GM12878 (cell line): ENCODE measurements around the gene ARHGAP22. TPM values are rescaled to one million over a fixed set of nuclear protein-coding genes. Genes with fewer than 3 reads are reported as not detected.

Experiments used
- ATAC-seq: fragments of 200-7000 bp; cut with Tn5 transposase; 3 replicates; pipeline ENCODE4 v1.9.1; 2020; ENCODE audit warnings: mild to moderate bottlenecking, moderate library complexity
- BruUV-seq: library from RNA; stranded (reverse); fragments of 400-500 nt; replicated peaks from 2 replicates; lab custom pipeline; 2021; lab: Mats Ljungman, UMichigan
- CTCF ChIA-PET: fragments of 300-600 bp; sonication (Branson Sonifier 250); formaldehyde crosslinking; extraction: SDS; loops from one replicate; lab custom pipeline; 2021; ENCODE audit warnings: inconsistent platforms; lab: Yijun Ruan, JAX
- POLR2A ChIA-PET: fragments of 350-600 bp; formaldehyde crosslinking; extraction: SDS; loops from one replicate; lab custom pipeline; 2021; ENCODE audit warnings: inconsistent platforms; lab: Charles Lee
- RAD21 ChIA-PET: fragments of 300-600 bp; sonication (Branson Sonifier 250); formaldehyde crosslinking; loops from one replicate; lab custom pipeline; 2023; ENCODE audit warnings: antibody characterized with exemption; ENCODE audit not compliant: unreplicated experiment; lab: Charles Lee
- SMC1A ChIA-PET: fragments of 300-600 bp; sonication (Branson Sonifier 250); formaldehyde crosslinking; loops from one replicate; lab custom pipeline; 2023; ENCODE audit not compliant: unreplicated experiment, uncharacterized antibody; lab: Charles Lee
- DNase-seq: peaks from one replicate; pipeline ENCODE4 v3.0.0-alpha.2; 2011; ENCODE audit warnings: low read depth, low spot score
- FAIRE-seq: peaks from 3 replicates; lab custom pipeline; 2011; peaks lifted over from hg19 to GRCh38; lab: Jason Lieb, UNC
- H2AFZ ChIP-seq: 2 replicates; pipeline ENCODE4 v1.6.0; 2011; ENCODE audit warnings: low read depth, low read length, control low read depth; ENCODE audit not compliant: control insufficient read depth
- H3K27ac ChIP-seq: 2 replicates; pipeline ENCODE4 v1.5.1; 2011; ENCODE audit warnings: control low read depth; ENCODE audit not compliant: control insufficient read depth, insufficient read depth
- H3K27me3 ChIP-seq, 2 experiments: replicated peaks in 1 of 2; 2 replicates each; pipeline versions ENCODE4 v1.6.0 to v1.6.1; 2011; ENCODE audit warnings: low read length in 1 of 2; ENCODE audit not compliant: control insufficient read depth in 2 of 2, insufficient read depth in 2 of 2
- H3K36me3 ChIP-seq, 2 experiments: 2 replicates each; pipeline ENCODE4 v1.5.1; 2011; ENCODE audit warnings: low read length in 1 of 2; ENCODE audit not compliant: control insufficient read depth in 2 of 2, insufficient read depth in 2 of 2
- H3K4me1 ChIP-seq: 2 replicates; pipeline ENCODE4 v1.6.1; 2011; ENCODE audit warnings: mild to moderate bottlenecking, low read length, moderate library complexity, mixed read lengths; ENCODE audit not compliant: control insufficient read depth, insufficient read depth
- H3K4me2 ChIP-seq: 2 replicates; pipeline ENCODE4 v1.6.0; 2011; ENCODE audit warnings: control low read depth; ENCODE audit not compliant: control insufficient read depth, insufficient read depth
- H3K4me3 ChIP-seq: fragments of 200-600 bp; sonication (generic); 2 replicates; pipeline ENCODE4 v1.5.1; 2016
- H3K79me2 ChIP-seq: 2 replicates; pipeline ENCODE4 v1.6.0; 2011; ENCODE audit warnings: low read length; ENCODE audit not compliant: control insufficient read depth, insufficient read depth
- H3K9ac ChIP-seq: 2 replicates; pipeline ENCODE4 v1.8.0; 2011; ENCODE audit warnings: low read length, control low read depth, mixed read lengths; ENCODE audit not compliant: control insufficient read depth, insufficient read depth
- H3K9me3 ChIP-seq: replicated peaks from 3 replicates; pipeline ENCODE4 v1.5.1; 2011; ENCODE audit warnings: mild to moderate bottlenecking, low read length; ENCODE audit not compliant: control insufficient read depth, insufficient read depth
- H4K20me1 ChIP-seq: 2 replicates; pipeline ENCODE4 v1.6.0; 2011; ENCODE audit not compliant: control insufficient read depth, insufficient read depth
- CEBPB ChIP-seq, 2 experiments: fragments of 150-350 bp in 1 of 2; IDR thresholded peaks; 2 replicates each; pipeline ENCODE4 v1.6.1; 2012 to 2014; ENCODE audit warnings: low read depth in 2 of 2, low read length in 2 of 2, borderline replicate concordance in 1 of 2, inconsistent platforms in 1 of 2
- EP300 ChIP-seq, 2 experiments: fragments of 150-350 bp in 1 of 2; IDR thresholded peaks; 2 replicates each; pipeline ENCODE4 v1.6.1; 2011 to 2012; ENCODE audit warnings: low read depth in 2 of 2, low read length in 2 of 2, borderline replicate concordance in 1 of 2, improper control_type of control experiment in 1 of 2, inconsistent platforms in 1 of 2; ENCODE audit not compliant: control insufficient read depth in 1 of 2
- MYB ChIP-seq: fragments of 150-350 bp; IDR thresholded peaks from 2 replicates; pipeline ENCODE4 v1.6.1; 2014; ENCODE audit warnings: mild to moderate bottlenecking, low read depth, low read length, borderline replicate concordance
- RAD51 ChIP-seq: fragments of 450-650 bp; IDR thresholded peaks from 2 replicates; pipeline ENCODE4 v1.6.1; 2016; ENCODE audit warnings: moderate library complexity, mild to moderate bottlenecking, inconsistent platforms
- SPI1 ChIP-seq: IDR thresholded peaks from 2 replicates; pipeline ENCODE4 v1.6.1; 2011; ENCODE audit warnings: low read depth, mild to moderate bottlenecking, low read length, moderate library complexity, borderline replicate concordance; ENCODE audit not compliant: insufficient read depth
- SREBF2 ChIP-seq: IDR thresholded peaks from 2 replicates; pipeline ENCODE4 v1.6.1; 2012; ENCODE audit warnings: mild to moderate bottlenecking, low read length
- TBL1XR1 ChIP-seq: IDR thresholded peaks from 2 replicates; pipeline ENCODE4 v1.6.1; 2012; ENCODE audit warnings: low read depth, low read length, improper control_type of control experiment
- ZZZ3 ChIP-seq: IDR thresholded peaks from 2 replicates; pipeline ENCODE4 v1.6.1; 2011; ENCODE audit warnings: low read depth; ENCODE audit not compliant: control insufficient read depth, insufficient read length
- WGBS: methylation state at CpG from one replicate; pipeline ENCODE4 v1.1.6; 2016; ENCODE audit warnings: low lambda C conversion rate; ENCODE audit not compliant: insufficient replicate concordance, insufficient coverage; ENCODE audit errors: missing lambda C conversion rate; 5-methylcytosine and 5-hydroxymethylcytosine counted together
- in situ Hi-C: fragments of 300-500 bp; cut with MboI; formaldehyde crosslinking; loops from 9 replicates; pipeline ENCODE4 v1.14.3; 2018; ENCODE audit warnings: mixed read lengths
- intact Hi-C: fragments of 100-400 bp; cut with micrococcal nuclease; formaldehyde crosslinking; loops from one replicate; pipeline ENCODE4 v1.14.2; 2022; ENCODE audit not compliant: unreplicated experiment
- polyA plus RNA-seq, 11 experiments: library from polyadenylated mRNA; depleted of rRNA in 4 of 11; unstranded in 6 of 11; stranded (reverse) in 5 of 11; fragments of >200 nt; fragmentation: Nextera tagmentation in 4 of 11; fragmentation: Illumina TruSeq in 1 of 11; extraction: Ambion mirVana in 4 of 11; extraction: Trizol in 1 of 11; gene quantifications; 1 replicate in 1 of 11; 2 replicates in 10 of 11; pipeline versions ENCODE4 v1.2.1 to v1.2.3, GENCODE V29; 2011 to 2016; ENCODE audit warnings: inconsistent platforms in 2 of 11, missing spikeins in 2 of 11, low read depth in 1 of 11
- total RNA-seq, 4 experiments: library from RNA; depleted of rRNA in 3 of 4; stranded (reverse); fragments of >200 nt in 3 of 4; fragmentation: Illumina TruSeq in 1 of 4; extraction: Trizol in 1 of 4; gene quantifications; 2 replicates each; pipeline versions ENCODE4 v1.2.1 to v1.2.3, GENCODE V29; 2013 to 2021
- TF ChIP-seq, protein P1 (sequence below): fragments of 450-650 bp; IDR thresholded peaks from 2 replicates; pipeline ENCODE4 v1.6.1; 2016; ENCODE audit warnings: mild to moderate bottlenecking
- TF ChIP-seq, protein P2 (sequence below): IDR thresholded peaks from 2 replicates; pipeline ENCODE4 v1.6.1; 2012; ENCODE audit warnings: low read length, inconsistent platforms
- TF ChIP-seq, protein P3 (sequence below): IDR thresholded peaks from 2 replicates; pipeline ENCODE4 v1.6.1; 2012; ENCODE audit warnings: low read depth, low read length, improper control_type of control experiment
- TF ChIP-seq, protein P4 (sequence below): fragments of 450-650 bp; IDR thresholded peaks from 2 replicates; pipeline ENCODE4 v1.6.1; 2018; ENCODE audit warnings: borderline replicate concordance, mild to moderate bottlenecking; ENCODE audit not compliant: partially characterized antibody

Gene ARHGAP22
- total and polyA plus RNA-seq, 10 of the 15 experiments (the other 5 are each of a cell fraction or from before 2014, with no cell fraction given): 0.07 to 0.61 (median 0.18) TPM; not detected in 5

DNA sequence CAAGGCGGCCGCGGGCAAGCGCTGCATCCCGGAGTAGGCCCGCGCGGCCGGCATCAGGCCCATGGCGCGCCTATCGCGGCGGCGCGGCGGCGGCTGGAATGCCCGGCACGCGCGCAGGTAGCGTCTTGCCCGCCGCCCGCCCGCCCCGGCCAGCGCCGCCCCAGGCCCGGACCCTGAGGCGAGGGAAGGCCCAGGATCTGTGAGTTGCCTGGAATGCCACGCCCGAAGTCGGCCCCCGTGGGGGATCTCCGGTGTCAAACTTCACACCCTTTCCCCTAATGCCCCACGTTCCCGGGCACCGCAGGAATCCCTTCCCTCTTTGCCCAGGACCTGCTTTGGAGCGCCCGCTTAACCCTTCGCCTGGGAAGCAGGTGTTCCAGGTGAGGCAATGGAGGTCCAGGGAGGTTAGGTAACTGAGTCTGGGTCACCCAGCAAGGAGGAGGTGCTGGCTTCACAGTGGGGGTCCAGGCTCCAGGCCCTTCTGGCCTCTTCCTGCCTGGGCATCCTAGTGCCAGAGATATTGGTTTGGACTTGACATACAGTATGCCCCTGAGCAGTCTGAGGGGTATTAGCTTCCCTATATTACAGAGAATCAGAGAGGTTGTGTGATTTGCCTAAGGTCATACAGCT is 138.1 kb downstream of the ARHGAP22 start (continued):
- no peak for TF ChIP-seq RAD51

DNA sequence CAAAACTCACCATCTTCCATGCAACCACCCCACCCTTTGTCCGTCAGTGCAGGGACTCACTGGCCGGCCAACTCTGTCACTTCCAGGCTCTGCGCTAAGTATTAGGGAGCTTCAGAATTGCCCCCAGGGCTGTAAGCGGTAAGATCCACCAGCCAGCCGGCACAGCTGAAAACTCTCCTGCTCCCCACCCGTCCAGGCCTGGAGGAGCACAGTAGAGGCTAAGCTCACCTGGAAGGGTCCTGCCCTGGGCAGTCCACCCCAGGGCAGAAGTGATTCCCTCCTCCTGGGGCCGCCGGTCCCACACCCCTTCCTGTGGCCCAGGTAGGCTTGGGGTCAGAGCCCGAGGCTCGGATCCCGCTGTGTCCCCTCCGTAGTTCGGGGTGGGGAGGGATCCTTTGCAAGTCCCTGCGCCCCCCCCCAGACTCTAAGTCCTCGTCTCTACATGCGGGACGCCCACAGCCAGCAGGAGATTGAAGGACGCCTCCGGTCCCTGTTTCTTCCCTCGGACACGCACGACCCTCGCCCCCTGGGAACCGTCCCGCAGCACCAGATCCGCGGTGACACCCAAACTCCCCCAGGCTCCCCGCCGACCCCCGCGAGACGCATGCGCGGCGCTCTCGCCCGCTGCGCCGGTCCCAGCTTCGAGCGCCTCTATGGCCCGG is 138.9 kb downstream of the ARHGAP22 start:
- Histone ChIP-seq H3K9ac (no peak overlapping the region), H4K20me1 (no peaks in the 10 kb centered on the region), H2AFZ (no peak overlapping the region), H3K36me3 (no peaks in the 10 kb centered on the region), H3K9me3 (no peaks in the 10 kb centered on the region), H3K27ac (no peak overlapping the region), H3K4me2 (no peak overlapping the region), H3K4me1 (no peaks in the 10 kb centered on the region), H3K27me3 (no peaks in the 10 kb centered on the region), H3K4me3 (no peak overlapping the region), H3K79me2 (no peaks in the 10 kb centered on the region)
- ATAC-seq (no peak), FAIRE-seq (no peak), DNase-seq (no peak)
- TF ChIP-seq SPI1 (no peak), CEBPB (IDR thresholded peaks at IDR 0.05; ENCODE audit: borderline replicate concordance in 1 of 2, low read depth in 2 of 2, low read length in 2 of 2) (no peak), TBL1XR1 (no peak), ZZZ3 (no peak), SREBF2 (no peak), MYB (no peak), EP300 (IDR thresholded peaks at IDR 0.05; ENCODE audit: borderline replicate concordance in 1 of 2, control insufficient read depth in 1 of 2, low read depth in 2 of 2, low read length in 2 of 2) (no peak)
- TF ChIP-seq, protein P1, sequence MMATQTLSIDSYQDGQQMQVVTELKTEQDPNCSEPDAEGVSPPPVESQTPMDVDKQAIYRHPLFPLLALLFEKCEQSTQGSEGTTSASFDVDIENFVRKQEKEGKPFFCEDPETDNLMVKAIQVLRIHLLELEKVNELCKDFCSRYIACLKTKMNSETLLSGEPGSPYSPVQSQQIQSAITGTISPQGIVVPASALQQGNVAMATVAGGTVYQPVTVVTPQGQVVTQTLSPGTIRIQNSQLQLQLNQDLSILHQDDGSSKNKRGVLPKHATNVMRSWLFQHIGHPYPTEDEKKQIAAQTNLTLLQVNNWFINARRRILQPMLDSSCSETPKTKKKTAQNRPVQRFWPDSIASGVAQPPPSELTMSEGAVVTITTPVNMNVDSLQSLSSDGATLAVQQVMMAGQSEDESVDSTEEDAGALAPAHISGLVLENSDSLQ: no peak
- TF ChIP-seq, protein P2, sequence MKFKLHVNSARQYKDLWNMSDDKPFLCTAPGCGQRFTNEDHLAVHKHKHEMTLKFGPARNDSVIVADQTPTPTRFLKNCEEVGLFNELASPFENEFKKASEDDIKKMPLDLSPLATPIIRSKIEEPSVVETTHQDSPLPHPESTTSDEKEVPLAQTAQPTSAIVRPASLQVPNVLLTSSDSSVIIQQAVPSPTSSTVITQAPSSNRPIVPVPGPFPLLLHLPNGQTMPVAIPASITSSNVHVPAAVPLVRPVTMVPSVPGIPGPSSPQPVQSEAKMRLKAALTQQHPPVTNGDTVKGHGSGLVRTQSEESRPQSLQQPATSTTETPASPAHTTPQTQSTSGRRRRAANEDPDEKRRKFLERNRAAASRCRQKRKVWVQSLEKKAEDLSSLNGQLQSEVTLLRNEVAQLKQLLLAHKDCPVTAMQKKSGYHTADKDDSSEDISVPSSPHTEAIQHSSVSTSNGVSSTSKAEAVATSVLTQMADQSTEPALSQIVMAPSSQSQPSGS: no peak
- TF ChIP-seq, protein P3, sequence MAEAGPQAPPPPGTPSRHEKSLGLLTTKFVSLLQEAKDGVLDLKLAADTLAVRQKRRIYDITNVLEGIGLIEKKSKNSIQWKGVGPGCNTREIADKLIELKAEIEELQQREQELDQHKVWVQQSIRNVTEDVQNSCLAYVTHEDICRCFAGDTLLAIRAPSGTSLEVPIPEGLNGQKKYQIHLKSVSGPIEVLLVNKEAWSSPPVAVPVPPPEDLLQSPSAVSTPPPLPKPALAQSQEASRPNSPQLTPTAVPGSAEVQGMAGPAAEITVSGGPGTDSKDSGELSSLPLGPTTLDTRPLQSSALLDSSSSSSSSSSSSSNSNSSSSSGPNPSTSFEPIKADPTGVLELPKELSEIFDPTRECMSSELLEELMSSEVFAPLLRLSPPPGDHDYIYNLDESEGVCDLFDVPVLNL: no peak
- TF ChIP-seq, protein P4, sequence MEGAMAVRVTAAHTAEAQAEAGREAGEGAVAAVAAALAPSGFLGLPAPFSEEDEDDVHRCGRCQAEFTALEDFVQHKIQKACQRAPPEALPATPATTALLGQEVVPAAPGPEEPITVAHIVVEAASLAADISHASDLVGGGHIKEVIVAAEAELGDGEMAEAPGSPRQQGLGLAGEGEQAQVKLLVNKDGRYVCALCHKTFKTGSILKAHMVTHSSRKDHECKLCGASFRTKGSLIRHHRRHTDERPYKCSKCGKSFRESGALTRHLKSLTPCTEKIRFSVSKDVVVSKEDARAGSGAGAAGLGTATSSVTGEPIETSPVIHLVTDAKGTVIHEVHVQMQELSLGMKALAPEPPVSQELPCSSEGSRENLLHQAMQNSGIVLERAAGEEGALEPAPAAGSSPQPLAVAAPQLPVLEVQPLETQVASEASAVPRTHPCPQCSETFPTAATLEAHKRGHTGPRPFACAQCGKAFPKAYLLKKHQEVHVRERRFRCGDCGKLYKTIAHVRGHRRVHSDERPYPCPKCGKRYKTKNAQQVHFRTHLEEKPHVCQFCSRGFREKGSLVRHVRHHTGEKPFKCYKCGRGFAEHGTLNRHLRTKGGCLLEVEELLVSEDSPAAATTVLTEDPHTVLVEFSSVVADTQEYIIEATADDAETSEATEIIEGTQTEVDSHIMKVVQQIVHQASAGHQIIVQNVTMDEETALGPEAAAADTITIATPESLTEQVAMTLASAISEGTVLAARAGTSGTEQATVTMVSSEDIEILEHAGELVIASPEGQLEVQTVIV: no peak
- ChIA-PET CTCF (no interaction called here), SMC1A (no interaction called here), POLR2A (no interaction called here), RAD21 (interaction anchor here (0.6 kb wide), 1 partner anchor 103 kb away, joined by 3 read pairs; no protein-coding TSS in a partner anchor)
- 83% methylated on average over 32 of the region's 42 CpGs for WGBS
- in situ Hi-C loops: no loop called here
- intact Hi-C loops: no loop called here
- BruUV-seq: no TSS peak
